HepG2 (cell line): ENCODE data around the gene CPB2. TPM values are rescaled to one million over a fixed set of nuclear protein-coding genes. Genes with fewer than 3 reads are reported as not detected.

Experiments
- DMTF1 ChIP-seq: sonication (generic); formaldehyde crosslinking; IDR thresholded peaks from 2 replicates; pipeline ENCODE4 v1.4.0; 2020; ENCODE audit warnings: mild to moderate bottlenecking, missing genetic modification reagents
- ETS1 ChIP-seq: sonication (generic); formaldehyde crosslinking; IDR thresholded peaks from 2 replicates; pipeline ENCODE4 v1.4.0; 2020; ENCODE audit warnings: missing genetic modification reagents
- HDAC6 ChIP-seq: fragments of 200-600 bp; sonication (generic); IDR thresholded peaks from 2 replicates; pipeline ENCODE4 v1.7.0; 2017; ENCODE audit warnings: mild to moderate bottlenecking, antibody characterized with exemption, low read length, low read depth
- IKZF5 ChIP-seq: IDR thresholded peaks from 2 replicates; pipeline ENCODE4 v1.6.1; 2018; ENCODE audit warnings: missing genetic modification reagents, mild to moderate bottlenecking, missing compliant biosample characterization
- MAFF ChIP-seq: IDR thresholded peaks from 2 replicates; pipeline ENCODE4 v1.6.1; 2011; ENCODE audit warnings: low read depth, low read length, improper control_type of control experiment
- MBNL3 ChIP-seq: fragments of 250-450 bp; sonication (Bioruptor Pico); conservative IDR thresholded peaks from 2 replicates; pipeline ENCODE4 v1.8.0; 2022; ENCODE audit warnings: mild to moderate bottlenecking, inconsistent platforms
- POLR2AphosphoS2 ChIP-seq: IDR thresholded peaks from 2 replicates; pipeline ENCODE4 v1.6.1; 2011; ENCODE audit warnings: low read depth, low read length, improper control_type of control experiment
- PRDM4 ChIP-seq: sonication (generic); formaldehyde crosslinking; IDR thresholded peaks from 2 replicates; pipeline ENCODE4 v1.9.0; 2021; ENCODE audit warnings: missing genetic modification reagents, borderline replicate concordance
- REL ChIP-seq: sonication (generic); formaldehyde crosslinking; conservative IDR thresholded peaks from 2 replicates; pipeline ENCODE4 v1.8.0; 2022; ENCODE audit warnings: mild to moderate bottlenecking, missing genetic modification reagents, moderate library complexity
- SALL2 ChIP-seq: sonication (generic); formaldehyde crosslinking; IDR thresholded peaks from 2 replicates; pipeline ENCODE4 v1.8.1; 2023; ENCODE audit warnings: mild to moderate bottlenecking, missing genetic modification reagents, inconsistent platforms
- SNAPC5 ChIP-seq: sonication (generic); formaldehyde crosslinking; IDR thresholded peaks from 2 replicates; pipeline ENCODE4 v1.8.1; 2023; ENCODE audit warnings: mild to moderate bottlenecking, missing genetic modification reagents, borderline replicate concordance
- SSRP1 ChIP-seq: IDR thresholded peaks from 2 replicates; pipeline ENCODE4 v1.6.1; 2016; ENCODE audit warnings: control low read depth
- THAP7 ChIP-seq: sonication (generic); formaldehyde crosslinking; IDR thresholded peaks from 2 replicates; pipeline ENCODE4 v1.8.1; 2023; ENCODE audit warnings: mild to moderate bottlenecking, missing genetic modification reagents
- ZFAT ChIP-seq: sonication (generic); formaldehyde crosslinking; conservative IDR thresholded peaks from 2 replicates; pipeline ENCODE4 v1.8.1; 2023; ENCODE audit warnings: missing genetic modification reagents, inconsistent platforms
- ZFP36L1 ChIP-seq: sonication (generic); formaldehyde crosslinking; IDR thresholded peaks from 2 replicates; pipeline ENCODE4 v1.8.0; 2022; ENCODE audit warnings: mild to moderate bottlenecking, missing genetic modification reagents, moderate library complexity
- ZFP91 ChIP-seq: sonication (generic); formaldehyde crosslinking; IDR thresholded peaks from 2 replicates; pipeline ENCODE4 v1.9.0; 2022; ENCODE audit warnings: missing genetic modification reagents, mild to moderate bottlenecking, borderline replicate concordance
- ZNF562 ChIP-seq: sonication (generic); formaldehyde crosslinking; IDR thresholded peaks from 2 replicates; pipeline ENCODE4 v1.8.0; 2022; ENCODE audit warnings: missing genetic modification reagents, borderline replicate concordance
- ZNF776 ChIP-seq: sonication (generic); formaldehyde crosslinking; IDR thresholded peaks from 2 replicates; pipeline ENCODE4 v1.4.0; 2020; ENCODE audit warnings: mild to moderate bottlenecking, missing genetic modification reagents
- polyA plus RNA-seq, 8 experiments: library from polyadenylated mRNA; depleted of rRNA in 3 of 8; stranded (reverse) in 7 of 8; unstranded in 1 of 8; fragments of >200 nt; fragmentation: Illumina TruSeq in 4 of 8; extraction: Trizol in 4 of 8; gene quantifications; 2 replicates each; pipeline versions ENCODE4 v1.2.1 to v1.2.3, GENCODE V29; 2011 to 2016; ENCODE audit warnings: low read depth in 4 of 8, missing spikeins in 1 of 8, mixed read lengths in 1 of 8; ENCODE audit not compliant: insufficient read depth in 1 of 8
- total RNA-seq, 5 experiments: library from RNA; depleted of rRNA; stranded (reverse); fragments of >200 nt; fragmentation: Illumina TruSeq; extraction: Trizol; gene quantifications; 2 replicates each; pipeline ENCODE4 v1.2.3, GENCODE V29; 2016; ENCODE audit warnings: low read depth in 1 of 5

The CPB2 gene
- total and polyA plus RNA-seq, 2 of the 13 experiments (the other 11 are each of a cell fraction or from before 2014, with no cell fraction given): 125 to 140 TPM

- TF ChIP-seq ZFP91 (CRISPR knock-in tag) (peak; percentile 62; the same call in 1 of the 2 replicates), MBNL3 (CRISPR knock-in tag) (no peak), SNAPC5 (no peak), ZFAT (CRISPR knock-in tag) (no peak), ZNF562 (CRISPR knock-in tag) (no peak), ZFP36L1 (no peak), POLR2AphosphoS2 (peak; percentile 89), PRDM4 (CRISPR knock-in tag) (no peak), HDAC6 (no peak), REL (CRISPR knock-in tag) (0 out of 2 replicates have a peak, but pooled peaks have one; percentile 46), MAFF (no peak), DMTF1 (CRISPR knock-in tag) (no peak), SSRP1 (CRISPR knock-in tag) (no peak), ETS1 (CRISPR knock-in tag) (no peak), IKZF5 (CRISPR knock-in tag) (peak; percentile 72; the same call in 1 of the 2 replicates), THAP7 (CRISPR knock-in tag) (peak; percentile 46; the same call in 1 of the 2 replicates), ZNF776 (CRISPR knock-in tag) (no peak), SALL2 (no peak)
Measured at GRCh38 chr13:46052319-46053161, 52.3 kb downstream of the CPB2 start, which contains the start of gene ZC3H13 (continued).
